Measurements from ENCODE around the gene ACSS3.

ACSS3 gene

DNA sequence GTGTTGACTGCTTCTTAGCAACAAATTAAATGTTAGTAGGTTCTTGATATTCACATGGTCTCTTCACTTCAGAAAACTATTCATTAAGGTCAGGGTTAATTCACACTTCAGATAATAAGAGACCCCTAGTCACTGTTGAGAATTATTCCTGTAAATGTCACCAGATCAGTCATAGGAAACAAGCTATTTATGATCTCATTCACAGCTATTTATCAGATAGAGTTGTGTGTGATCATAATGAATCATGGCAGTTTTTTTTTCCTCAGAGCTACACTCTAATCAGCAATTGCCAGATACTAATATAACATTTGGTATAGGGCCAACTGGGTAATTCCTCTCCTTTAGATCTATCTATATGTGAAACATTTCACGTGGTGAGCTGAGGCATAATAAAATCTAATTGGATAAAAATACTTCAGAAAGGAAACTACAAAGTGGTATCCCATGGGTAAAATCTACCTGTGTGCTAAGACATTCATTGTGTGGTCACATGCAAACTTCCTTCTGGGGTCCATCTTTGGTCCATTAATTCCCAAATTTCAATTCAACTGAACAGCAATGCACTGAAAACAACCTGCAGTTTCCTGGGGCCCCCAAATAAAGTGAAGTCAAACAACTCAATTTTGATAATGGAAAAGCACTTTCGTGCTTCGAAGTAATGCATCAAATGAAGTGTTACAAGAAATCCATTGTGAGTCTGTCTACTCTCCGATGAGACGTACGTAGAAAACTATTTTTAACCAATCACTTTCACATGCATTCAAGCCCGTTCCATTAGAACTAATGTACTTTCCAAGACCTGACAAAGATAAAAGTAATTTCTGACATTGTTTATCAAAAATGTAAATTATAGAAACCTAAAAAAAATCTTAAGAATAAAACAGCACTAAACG lies 197.0 kb downstream of the ACSS3 start:
- H3K9ac ChIP-seq (ENCODE audit: low read length): no peak overlapping the region
- no peaks in the 10 kb centered on the region for H3K79me2 ChIP-seq (ENCODE audit: low read length)
- H2AFZ ChIP-seq (ENCODE audit: low read depth, low read length): no peak overlapping the region
- TF ChIP-seq, protein P1, sequence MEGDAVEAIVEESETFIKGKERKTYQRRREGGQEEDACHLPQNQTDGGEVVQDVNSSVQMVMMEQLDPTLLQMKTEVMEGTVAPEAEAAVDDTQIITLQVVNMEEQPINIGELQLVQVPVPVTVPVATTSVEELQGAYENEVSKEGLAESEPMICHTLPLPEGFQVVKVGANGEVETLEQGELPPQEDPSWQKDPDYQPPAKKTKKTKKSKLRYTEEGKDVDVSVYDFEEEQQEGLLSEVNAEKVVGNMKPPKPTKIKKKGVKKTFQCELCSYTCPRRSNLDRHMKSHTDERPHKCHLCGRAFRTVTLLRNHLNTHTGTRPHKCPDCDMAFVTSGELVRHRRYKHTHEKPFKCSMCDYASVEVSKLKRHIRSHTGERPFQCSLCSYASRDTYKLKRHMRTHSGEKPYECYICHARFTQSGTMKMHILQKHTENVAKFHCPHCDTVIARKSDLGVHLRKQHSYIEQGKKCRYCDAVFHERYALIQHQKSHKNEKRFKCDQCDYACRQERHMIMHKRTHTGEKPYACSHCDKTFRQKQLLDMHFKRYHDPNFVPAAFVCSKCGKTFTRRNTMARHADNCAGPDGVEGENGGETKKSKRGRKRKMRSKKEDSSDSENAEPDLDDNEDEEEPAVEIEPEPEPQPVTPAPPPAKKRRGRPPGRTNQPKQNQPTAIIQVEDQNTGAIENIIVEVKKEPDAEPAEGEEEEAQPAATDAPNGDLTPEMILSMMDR (IDR thresholded peaks at IDR 0.05; ENCODE audit: low read depth, low read length): no peak
- TF ChIP-seq EZH2phosphoT487 (IDR thresholded peaks at IDR 0.05; ENCODE audit: low read depth): no peak
- H3K4me3 ChIP-seq (ENCODE audit: low read length): no peak overlapping the region
- no peak overlapping the region for H3K4me2 ChIP-seq (ENCODE audit: low read length)
- no peaks in the 10 kb centered on the region for H3K4me1 ChIP-seq (ENCODE audit: low read length)
- no peaks in the 10 kb centered on the region for H3K9me3 ChIP-seq (ENCODE audit: insufficient read depth, low read length)
- H4K20me1 ChIP-seq (ENCODE audit: insufficient read depth, low read length): no peaks in the 10 kb centered on the region
- no peaks in the 10 kb centered on the region for H3K27me3 ChIP-seq (ENCODE audit: low read depth, low read length)
- H3K27ac ChIP-seq (ENCODE audit: low read length): no peak overlapping the region
- no peaks in the 10 kb centered on the region for H3K36me3 ChIP-seq (replicated peaks; ENCODE audit: low read depth, low read length)

DNA sequence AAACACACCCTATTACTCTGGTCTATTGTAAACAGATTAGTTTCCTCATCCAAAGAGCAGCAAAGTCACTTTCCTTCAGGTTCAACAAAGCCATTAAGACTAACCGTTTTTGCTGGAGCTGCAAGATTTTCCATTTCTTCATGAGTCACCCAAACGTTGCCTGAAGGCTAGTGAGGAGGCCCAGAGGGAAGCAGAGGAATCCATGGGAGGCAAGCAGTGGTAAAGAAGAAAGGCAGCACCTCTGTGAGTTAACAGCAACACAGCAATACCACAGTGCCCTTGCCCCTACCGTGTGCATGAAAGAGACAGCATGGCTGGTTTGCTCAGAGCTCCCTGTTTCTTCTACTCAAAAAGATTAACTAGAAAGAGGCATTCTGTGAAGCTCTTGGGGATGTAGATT lies 206.3 kb downstream of the ACSS3 start:
- Histone ChIP-seq H3K9ac (ENCODE audit: low read length) (no peak overlapping the region), H3K79me2 (ENCODE audit: low read length) (no peaks in the 10 kb centered on the region), H3K27me3 (ENCODE audit: low read depth, low read length) (no peaks in the 10 kb centered on the region), H3K27ac (ENCODE audit: low read length) (no peak overlapping the region), H3K9me3 (ENCODE audit: insufficient read depth, low read length) (no peaks in the 10 kb centered on the region), H2AFZ (ENCODE audit: low read depth, low read length) (no peak overlapping the region), H4K20me1 (ENCODE audit: insufficient read depth, low read length) (no peaks in the 10 kb centered on the region), H3K4me1 (ENCODE audit: low read length) (no peaks in the 10 kb centered on the region), H3K36me3 (replicated peaks; ENCODE audit: low read depth, low read length) (no peaks in the 10 kb centered on the region), H3K4me2 (ENCODE audit: low read length) (no peak overlapping the region), H3K4me3 (ENCODE audit: low read length) (no peak overlapping the region)
- TF ChIP-seq, protein P1 (IDR thresholded peaks at IDR 0.05; ENCODE audit: low read depth, low read length): no peak
- no peak for TF ChIP-seq EZH2phosphoT487 (IDR thresholded peaks at IDR 0.05; ENCODE audit: low read depth)

DNA sequence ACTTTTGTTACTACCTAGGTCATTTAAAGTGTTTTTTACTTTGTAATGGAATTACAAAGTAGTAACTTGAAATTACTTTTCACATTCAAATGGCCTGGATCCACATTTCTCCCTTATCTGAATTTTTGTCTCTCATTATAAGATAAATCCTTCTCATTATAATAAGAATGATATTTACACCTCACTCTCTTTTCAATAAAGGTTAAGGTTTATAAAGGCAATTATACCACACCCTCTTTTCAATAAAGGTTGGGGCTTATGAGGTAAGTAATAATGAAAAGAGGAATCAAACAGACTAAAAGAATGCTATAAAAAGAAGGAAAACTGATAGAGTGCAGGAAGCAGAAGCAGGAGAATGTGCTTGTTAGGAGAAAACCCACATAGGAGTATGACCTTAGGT lies 210.8 kb downstream of the ACSS3 start:
- no peaks in the 10 kb centered on the region for H3K9me3 ChIP-seq (ENCODE audit: insufficient read depth, low read length)
- no peak overlapping the region for H3K4me3 ChIP-seq (ENCODE audit: low read length)
- no peak overlapping the region for H3K4me2 ChIP-seq (ENCODE audit: low read length)
- H3K9ac ChIP-seq (ENCODE audit: low read length): no peak overlapping the region
- TF ChIP-seq EZH2phosphoT487 (IDR thresholded peaks at IDR 0.05; ENCODE audit: low read depth): no peak
- TF ChIP-seq, protein P1 (IDR thresholded peaks at IDR 0.05; ENCODE audit: low read depth, low read length): no peak
- no peaks in the 10 kb centered on the region for H3K79me2 ChIP-seq (ENCODE audit: low read length)
- no peak overlapping the region for H2AFZ ChIP-seq (ENCODE audit: low read depth, low read length)
- H3K36me3 ChIP-seq (replicated peaks; ENCODE audit: low read depth, low read length): no peaks in the 10 kb centered on the region
- 0 out of 2 replicates have a peak, but pooled peaks cover under 1% of the 10 kb centered on the region for H3K4me1 ChIP-seq (ENCODE audit: low read length)
- H4K20me1 ChIP-seq (ENCODE audit: insufficient read depth, low read length): no peaks in the 10 kb centered on the region
- H3K27me3 ChIP-seq (ENCODE audit: low read depth, low read length): no peaks in the 10 kb centered on the region
- no peak overlapping the region for H3K27ac ChIP-seq (ENCODE audit: low read length)

DNA sequence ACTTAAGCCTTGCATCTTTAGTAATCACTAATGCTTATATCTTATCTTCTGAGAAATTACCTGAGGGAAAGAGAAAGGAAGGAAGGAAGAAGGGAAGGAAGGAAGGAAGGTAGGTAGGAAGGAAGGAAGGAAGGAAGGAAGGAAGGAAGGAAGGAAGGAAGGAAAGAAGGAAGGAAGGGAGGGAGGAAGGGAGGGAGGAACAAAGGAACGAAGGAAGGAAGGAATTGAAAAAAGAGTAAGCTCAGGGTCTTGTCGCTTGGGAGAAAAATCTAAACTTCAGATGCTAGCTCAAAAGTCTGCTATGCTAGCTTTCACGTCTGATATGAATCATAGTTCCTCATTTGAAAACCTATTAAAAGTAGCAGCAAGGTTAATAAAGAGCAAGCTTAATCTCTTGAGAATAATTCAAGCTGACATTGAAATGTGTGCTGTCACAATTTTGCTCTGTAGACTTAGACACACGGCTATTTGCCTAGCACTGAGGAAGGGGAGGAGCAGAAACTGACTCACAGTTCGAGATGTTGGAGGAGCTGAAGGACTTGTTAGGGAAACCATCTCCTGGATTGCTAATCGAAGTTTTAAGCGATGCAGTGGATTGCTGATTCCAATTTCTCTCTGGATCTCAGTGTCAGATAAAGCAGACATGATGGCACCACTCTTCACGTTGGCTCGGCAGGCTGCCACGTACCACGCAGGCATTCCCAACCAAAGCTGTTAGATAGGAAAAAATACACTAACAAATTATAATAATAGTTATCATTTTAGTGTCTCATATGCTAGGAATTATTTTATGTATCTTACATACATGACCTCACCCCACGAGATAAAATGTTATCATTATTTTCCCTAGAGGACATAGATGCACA lies 216.7 kb downstream of the ACSS3 start:
- H3K9me3 ChIP-seq (ENCODE audit: insufficient read depth, low read length): no peaks in the 10 kb centered on the region
- H3K79me2 ChIP-seq (ENCODE audit: low read length): no peaks in the 10 kb centered on the region
- peak overlapping the region; percentile 52 for H3K4me3 ChIP-seq (ENCODE audit: low read length)
- TF ChIP-seq, protein P1 (IDR thresholded peaks at IDR 0.05; ENCODE audit: low read depth, low read length): no peak
- TF ChIP-seq EZH2phosphoT487 (IDR thresholded peaks at IDR 0.05; ENCODE audit: low read depth): no peak
- H2AFZ ChIP-seq (ENCODE audit: low read depth, low read length): peak overlapping the region; percentile 59
- H3K9ac ChIP-seq (ENCODE audit: low read length): no peak overlapping the region
- H3K27ac ChIP-seq (ENCODE audit: low read length): peak overlapping the region; percentile 56
- H3K27me3 ChIP-seq (ENCODE audit: low read depth, low read length): no peaks in the 10 kb centered on the region
- peaks cover 17% of the 10 kb centered on the region for H3K4me1 ChIP-seq (ENCODE audit: low read length)
- H3K36me3 ChIP-seq (replicated peaks; ENCODE audit: low read depth, low read length): no peaks in the 10 kb centered on the region
- H3K4me2 ChIP-seq (ENCODE audit: low read length): peak overlapping the region; percentile 67
- no peaks in the 10 kb centered on the region for H4K20me1 ChIP-seq (ENCODE audit: insufficient read depth, low read length)

Measured in OCI-LY3 (cell line).